Omental fat pad (tissue), 4 donors: Measurements from ENCODE around the gene IGF1. TPM values are rescaled to one million over a fixed set of nuclear protein-coding genes. Genes with fewer than 3 reads are reported as not detected.

ENCODE experiments used
- ATAC-seq: fragments of 150-250 bp; one replicate; pipeline ENCODE4 v1.9.1; 2016; ENCODE audit warnings: mild to moderate bottlenecking, moderate library complexity; ENCODE audit not compliant: low FRiP score
- DNase-seq: peaks from one replicate; pipeline ENCODE4 v3.0.0-alpha.2; 2019; ENCODE audit warnings: low spot score
- CTCF ChIP-seq, 3 donors: fragments of 450-650 bp; IDR thresholded peaks; one replicate each; pipeline ENCODE4 v1.5.1; 2016 to 2017; ENCODE audit warnings: antibody characterized with exemption in 3 of 3, mild to moderate bottlenecking in 3 of 3, moderate library complexity in 2 of 3
- total RNA-seq, 4 donors: library from RNA; depleted of rRNA; stranded (reverse); fragments of >200 nt; gene quantifications; one replicate each; pipeline ENCODE4 v1.1.0, GENCODE V29; 2016

The IGF1 gene
- total RNA-seq, 4 donors from 2014 or later = 68.1 to 248 (median 185) TPM

GRCh38 chr12:102394200-102394599 lies 86.2 kb downstream of the IGF1 start:
- TF ChIP-seq CTCF (IDR thresholded peaks at IDR 0.05) = no peak
- ATAC-seq (no peak), DNase-seq (no peak)

GRCh38 chr12:102390068-102390467 lies 90.3 kb downstream of the IGF1 start:
- no peak for ATAC-seq
- DNase-seq = no peak
- no peak for TF ChIP-seq CTCF (IDR thresholded peaks at IDR 0.05)

- no peak for TF ChIP-seq CTCF (IDR thresholded peaks at IDR 0.05)
- ATAC-seq (no peak), DNase-seq (no peak)
These were observed 91.9 kb downstream of the IGF1 start for GRCh38 chr12:102388469-102388868.

GRCh38 chr12:102385343-102385742 lies 95.0 kb downstream of the IGF1 start:
- DNase-seq (no peak), ATAC-seq (no peak)
- no peak for TF ChIP-seq CTCF (IDR thresholded peaks at IDR 0.05)

GRCh38 chr12:102379346-102380162 lies 100.8 kb downstream of the IGF1 start:
- no peak for TF ChIP-seq CTCF (IDR thresholded peaks at IDR 0.05)
- DNase-seq (no peak), ATAC-seq (no peak)

GRCh38 chr12:102376781-102377180 lies 103.6 kb downstream of the IGF1 start:
- TF ChIP-seq CTCF (IDR thresholded peaks at IDR 0.05) = no peak
- DNase-seq (no peak), ATAC-seq (no peak)

- ATAC-seq = peak; percentile 82
These were observed 104.1 kb downstream of the IGF1 start for GRCh38 chr12:102376181-102376747.

More at GRCh38 chr12:102376181-102376747, 104.1 kb downstream of the IGF1 start:
- DNase-seq = no peak
- TF ChIP-seq CTCF (IDR thresholded peaks at IDR 0.05) = no peak
